ENCODE data around the gene PGM5.

The PGM5 gene

DNA sequence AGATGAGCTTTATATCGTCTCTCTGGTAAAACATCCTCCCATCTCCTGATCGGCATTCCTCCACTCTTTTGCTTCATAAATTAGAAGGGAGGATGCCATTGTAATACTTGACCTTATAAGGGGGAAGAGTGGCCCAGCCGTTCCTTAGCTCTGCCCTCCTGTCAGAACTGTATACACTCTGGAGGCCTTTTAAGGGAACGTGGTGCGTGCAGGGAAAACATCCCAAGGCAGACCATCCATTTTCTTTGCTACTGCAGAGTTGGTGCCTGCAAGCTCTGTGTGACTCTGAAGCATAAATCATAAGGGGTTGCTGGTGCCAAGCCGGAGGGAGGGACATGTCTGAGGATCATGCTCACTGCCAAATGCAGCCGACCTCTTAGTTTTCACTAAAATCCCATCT lies 90.4 kb downstream of the PGM5 start:
- DNase-seq: no peak

DNA sequence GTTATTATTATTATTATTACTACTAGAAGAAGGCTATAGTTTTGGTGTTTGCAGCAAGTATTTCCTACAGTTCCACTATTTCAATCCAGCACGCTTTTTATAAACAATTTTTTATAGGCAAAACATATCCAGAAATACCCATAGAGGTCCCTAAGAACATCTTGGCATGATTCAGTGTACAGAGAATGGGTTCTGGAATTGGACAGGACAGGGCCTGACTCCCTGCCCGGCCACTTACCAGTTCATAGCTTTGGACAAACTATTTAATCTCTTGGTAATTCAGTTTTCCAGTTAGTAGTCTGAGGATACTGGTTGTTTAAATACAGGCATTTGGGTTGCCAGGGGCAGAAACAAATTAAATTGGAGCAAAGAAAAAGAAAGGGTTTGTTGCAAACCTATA lies 91.2 kb downstream of the PGM5 start:
- DNase-seq: no peak

DNA sequence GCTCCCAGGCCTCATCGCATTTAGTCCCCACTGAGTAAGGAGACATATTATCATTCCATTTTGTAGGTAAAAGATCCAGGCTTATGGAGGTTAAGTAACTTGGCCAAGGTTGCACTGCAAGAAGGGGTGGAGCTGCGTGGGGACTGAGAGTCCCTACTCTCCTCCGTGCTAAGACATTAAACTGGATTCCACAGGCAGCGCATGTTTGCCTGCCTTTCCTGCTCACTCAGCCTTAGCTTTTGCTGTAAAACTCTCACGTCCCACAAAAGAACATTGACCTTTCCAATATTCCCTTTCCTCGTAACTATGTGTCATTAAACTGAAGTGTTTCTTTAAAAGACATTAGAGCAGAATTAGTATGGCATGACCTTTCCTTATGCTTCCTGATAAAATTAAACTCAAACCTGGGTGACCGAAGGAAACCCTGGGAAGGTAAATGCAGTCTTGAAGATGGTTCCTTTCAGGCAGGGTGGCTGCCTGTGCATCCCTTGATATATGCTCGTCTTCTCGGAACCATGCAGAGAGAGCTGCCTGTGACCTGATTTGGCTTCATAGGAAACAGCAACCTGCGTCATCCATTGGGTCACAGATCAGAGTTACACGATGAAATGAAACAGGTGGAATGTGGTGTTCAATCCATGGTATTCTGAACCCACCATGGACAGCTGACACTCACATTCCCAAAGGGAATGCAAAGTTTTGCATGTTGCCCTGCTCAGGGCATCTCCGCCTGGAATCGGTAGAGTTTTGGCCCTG lies 98.3 kb downstream of the PGM5 start:
- DNase-seq: no peak

DNA sequence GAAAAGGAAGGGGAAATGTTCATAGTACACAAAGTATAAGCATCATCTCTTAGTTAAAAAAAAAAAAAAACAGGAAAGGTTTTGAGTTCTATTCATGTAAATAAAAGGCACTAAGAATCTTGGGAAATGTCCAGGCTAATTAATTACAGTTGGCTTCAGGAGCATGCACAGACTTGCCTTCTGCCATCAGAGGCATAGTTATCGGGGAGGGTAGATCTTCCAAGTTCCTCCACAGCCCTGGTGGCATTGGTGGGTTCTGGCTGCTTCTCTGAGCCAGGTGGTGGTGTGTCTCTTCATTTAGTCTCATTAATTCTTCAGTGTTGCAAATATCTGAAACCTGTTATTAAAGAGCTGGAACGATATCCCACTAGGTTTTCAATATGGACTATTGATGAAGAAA lies 99.0 kb downstream of the PGM5 start:
- DNase-seq: no peak

DNA sequence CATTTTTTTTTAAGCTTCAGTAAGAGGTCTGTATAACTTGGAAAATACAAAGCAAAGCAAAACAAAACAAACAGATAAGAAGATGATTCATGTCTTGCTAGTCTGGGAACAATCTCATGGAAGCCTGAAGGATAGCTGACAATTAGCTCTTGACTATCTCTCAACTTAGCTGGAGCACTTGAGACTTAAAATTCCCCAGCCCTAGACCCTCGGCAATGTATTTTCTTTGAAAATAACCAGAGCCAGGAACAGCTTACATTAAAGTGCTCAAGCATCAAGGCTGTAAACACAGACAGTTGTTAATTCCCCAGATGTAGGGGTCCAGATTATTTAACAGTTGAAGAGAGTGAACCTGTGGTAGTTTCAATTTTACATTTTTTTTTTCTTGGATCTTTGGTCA lies 101.4 kb downstream of the PGM5 start:
- DNase-seq: no peak

DNA sequence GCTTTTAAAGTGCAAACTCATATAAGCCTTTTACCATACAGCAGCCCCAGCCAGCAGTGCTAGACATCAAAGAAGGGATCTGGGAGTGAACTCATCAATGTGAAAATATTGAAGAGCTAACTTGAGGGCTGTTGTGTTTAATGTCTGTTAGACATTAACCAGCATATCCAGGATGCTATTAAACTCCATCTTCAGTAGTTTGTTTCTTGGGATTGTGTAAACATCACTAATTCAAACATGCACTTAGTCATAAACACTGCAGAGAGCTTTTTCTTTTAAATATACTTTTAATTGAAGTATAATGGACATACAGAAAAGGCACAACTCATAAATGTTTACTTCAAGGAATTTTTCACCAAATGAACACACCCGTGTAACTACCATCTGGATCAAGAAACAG lies 102.5 kb downstream of the PGM5 start:
- no peak for DNase-seq

DNA sequence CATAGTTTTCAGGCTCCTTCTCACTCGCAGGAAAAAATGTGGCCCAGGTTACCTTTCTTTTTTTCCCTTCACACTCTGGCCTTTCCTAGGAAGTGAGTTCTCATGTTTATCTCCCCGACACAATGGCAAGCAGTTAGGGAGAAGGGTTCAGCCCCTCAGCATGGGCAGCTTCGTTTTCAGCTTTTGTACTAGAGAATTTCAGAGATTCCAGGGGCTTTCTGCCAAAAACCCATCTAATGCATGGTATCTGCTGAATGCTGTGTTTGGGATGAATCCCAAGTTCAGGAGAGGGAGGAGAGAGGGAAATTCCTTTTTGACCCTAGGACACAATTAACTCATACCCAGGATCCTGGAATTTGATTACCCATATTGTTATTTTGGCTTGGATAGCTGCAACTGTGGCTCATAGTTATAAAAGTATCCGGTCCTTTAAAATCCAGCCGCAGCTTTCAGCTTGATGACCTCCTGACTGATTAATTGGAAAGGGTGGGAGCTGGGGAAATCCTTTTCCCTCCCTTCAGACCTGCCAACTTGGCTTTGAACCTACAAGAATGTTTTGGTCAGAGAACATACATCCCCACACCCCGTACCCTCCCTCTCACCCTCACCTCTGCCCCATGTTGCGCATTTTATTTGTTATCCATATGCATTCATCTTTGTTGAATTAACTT lies 105.8 kb downstream of the PGM5 start:
- peak; percentile 12 for DNase-seq

DNA sequence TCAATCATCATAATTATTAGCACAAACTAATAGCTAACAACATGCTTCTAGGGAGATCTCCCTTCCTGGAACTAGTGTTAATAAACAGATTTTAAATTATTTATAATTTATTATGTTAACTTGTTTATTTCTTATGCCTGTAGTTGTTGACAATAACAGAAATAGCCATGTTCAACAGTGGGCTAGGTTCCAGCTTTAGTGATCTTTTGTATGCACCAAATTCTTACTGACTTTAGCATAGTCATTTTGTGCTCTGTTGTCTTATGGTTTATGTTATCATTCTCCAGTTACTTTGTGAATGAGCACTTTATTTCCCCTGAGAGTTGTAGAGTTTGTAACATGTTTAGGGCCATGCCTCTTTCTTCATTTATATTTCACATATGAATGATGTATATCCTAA lies 113.7 kb downstream of the PGM5 start:
- no peak for DNase-seq

DNA sequence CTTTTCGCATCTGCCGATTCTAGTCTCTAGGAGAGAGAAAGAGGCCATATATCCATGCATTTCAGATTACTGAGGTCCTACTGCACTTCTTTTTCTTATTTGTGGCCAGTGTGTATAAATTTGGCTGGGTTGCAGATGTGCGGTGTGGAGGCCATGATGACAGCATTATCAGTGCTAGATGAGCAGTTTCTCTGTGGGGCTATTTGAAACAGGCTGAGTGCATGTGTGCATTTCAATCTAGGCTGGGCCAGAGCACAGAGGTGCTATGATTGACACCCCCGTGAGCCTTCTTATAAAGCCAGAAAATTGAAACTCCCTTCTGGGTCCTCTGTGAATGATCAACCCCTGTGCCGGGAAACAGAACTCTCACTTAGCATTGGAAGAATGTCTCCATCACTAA lies 114.2 kb downstream of the PGM5 start:
- no peak for DNase-seq

DNA sequence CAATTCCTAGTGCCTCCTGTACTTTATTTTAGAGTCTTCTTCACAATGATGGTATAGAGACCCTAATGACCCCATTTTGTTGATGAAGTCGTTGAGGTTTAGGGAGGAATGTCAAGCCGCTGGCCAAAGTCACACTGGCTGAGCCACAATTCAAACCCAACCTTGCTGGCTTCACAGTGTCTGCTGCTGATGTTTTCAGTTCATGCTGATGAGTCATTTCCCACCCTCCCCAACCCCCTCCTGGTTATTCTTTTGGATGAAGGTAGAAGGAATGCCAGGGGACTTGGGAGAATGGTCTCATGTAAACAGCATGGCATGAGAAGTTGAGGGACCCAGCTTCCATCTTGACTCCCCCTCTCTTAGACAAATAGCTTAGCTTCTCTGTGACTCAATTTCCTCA lies 115.7 kb downstream of the PGM5 start:
- DNase-seq: no peak

DNA sequence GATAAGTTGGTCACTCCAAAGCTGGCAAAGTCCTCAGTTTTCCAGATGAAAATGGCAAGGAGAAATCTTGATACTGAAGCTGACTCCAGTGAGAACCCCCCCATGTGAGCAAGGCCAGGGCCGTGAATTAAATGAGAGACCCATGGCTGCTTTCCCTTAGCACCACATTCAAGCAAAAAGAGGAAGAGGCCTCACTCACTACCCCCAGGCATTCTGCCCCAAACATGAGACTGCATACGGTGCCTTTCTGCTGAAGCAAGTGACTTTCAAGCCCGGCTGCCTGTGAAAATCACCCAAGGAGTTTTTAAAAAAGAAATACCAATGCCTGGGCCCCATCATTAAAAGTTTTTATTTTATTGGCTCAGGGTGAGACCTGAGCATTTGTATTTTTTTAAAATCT lies 117.4 kb downstream of the PGM5 start:
- no peak for DNase-seq

DNA sequence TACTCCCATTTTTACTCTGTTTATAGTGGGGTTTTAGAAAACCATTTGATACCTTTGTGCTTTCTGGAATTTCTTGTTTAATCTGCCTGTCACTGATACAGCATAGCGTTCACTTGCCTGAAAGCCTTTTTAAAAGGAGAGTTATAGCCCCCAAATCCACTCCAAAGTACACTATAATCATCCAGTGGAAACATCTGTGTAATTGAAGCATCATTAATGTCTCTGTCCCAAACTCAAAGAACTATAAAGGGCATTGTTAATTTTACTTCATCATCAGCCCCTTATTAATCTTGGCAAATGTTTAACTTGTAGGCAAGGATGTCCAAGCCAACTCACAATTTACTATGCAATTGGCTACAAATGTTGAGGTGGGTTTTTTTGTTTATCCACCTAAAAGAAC lies 120.0 kb downstream of the PGM5 start:
- no peak for DNase-seq

DNA sequence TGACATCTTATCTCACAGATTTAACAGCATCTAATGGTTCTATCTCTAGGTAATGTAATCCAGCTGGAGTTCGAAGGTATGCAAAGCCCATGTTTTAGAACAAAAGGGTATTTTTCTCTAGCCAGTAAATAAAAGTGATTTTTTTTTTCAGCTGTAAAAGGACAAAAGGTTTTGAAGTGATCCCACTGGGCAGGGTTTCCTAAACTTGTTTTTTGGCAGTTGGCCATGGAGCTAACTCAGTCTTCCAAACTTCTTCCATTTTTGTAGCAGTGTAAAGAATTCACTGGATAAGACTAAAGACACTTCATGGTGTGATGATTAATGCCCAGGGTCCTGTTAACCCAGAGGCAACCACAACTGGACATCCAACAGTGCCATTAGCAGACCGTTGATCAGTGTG lies 120.4 kb downstream of the PGM5 start:
- no peak for DNase-seq

DNA sequence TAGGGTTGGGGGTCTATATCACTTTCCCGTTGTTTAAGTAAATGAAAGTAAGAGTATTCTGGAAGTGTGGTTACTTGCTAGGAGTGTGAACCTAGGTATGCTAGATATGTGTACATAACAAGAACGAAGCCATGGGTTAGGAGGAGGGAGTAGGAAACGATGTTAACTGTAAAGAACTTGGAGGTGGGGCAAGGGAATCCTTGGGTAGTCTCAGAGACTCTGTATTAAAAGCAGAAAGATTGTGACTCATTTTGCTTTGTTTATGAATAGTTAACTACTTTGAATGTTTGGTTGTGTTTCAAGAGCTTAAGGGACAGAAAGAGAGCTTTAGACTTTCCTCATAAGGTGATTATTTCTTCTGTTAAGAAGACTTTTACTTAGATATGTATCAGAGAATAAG lies 124.4 kb downstream of the PGM5 start:
- DNase-seq: no peak

DNA sequence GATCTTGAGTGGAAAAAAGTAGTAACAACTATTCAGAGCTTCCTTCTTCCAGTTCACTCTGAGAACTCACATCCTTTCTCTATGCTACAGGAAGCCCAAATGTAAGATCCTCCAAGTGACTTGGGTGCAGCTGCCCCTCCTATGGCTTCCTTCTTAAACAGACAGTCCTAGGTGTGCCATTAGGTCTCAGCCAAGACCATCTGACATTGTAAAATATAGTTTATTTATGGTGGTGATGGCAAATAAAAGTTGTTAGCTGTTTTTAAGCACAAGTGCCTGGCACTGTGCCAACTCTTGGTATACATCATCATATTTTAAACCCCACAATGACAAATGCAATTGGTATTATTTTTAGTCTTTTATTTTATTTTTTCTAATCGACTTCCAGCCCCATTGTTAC lies 126.1 kb downstream of the PGM5 start:
- DNase-seq: no peak

DNA sequence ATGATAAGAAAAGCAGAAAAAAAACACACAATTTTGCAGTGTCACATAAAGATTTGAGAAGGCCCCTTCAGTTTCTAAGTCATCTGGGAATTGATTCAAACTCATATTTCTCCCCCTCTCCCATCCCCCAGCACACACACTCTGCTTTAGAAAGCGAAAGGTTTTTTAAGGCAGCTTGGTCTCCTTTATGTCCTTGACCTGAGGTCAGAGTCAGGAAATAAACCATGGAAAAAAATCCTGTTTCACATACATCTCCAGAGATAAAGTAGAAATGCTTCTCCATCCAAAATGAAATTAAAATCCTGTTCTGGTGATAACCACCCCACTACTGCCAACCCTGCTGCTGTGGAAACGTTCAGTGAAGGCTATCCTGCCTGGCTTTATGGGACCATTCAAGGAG lies 131.7 kb downstream of the PGM5 start:
- DNase-seq: no peak

DNA sequence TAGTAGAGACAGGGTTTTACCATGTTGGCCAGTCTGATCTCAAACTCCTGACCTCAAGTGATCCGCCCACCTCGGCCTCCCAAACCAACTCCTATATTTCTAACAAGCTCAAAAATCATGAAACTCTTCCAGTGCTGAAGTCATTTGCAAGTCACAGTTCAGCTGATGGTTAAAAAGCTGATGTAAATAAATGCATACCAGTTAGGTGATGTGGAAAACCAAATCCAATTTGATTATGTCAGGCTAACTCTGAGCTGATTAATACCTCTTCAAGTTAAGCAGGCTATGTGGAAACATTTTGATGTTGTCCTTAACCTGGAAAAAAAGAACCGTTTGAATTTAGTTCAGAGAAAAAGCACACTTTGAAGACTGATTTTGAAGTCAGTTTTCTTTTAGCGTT lies 133.2 kb downstream of the PGM5 start:
- no peak for DNase-seq

DNA sequence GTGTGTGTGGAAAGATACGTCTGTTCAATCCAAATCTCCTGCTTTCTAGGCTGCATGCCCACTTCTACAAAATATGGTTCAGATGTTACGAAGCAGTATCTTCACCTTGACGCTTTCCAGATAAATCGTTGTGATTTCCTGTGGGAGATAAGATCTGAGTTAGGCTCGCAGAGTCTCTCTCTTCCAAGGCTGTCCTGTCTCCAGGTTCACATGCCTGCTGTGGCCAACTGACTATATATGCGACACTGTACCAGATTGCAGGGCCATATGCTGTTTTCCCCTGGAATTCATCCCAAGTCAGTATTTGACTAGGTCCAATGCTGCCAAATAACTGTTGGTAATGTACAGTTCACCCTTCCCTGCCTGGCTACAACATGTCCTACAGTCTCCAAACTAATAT lies 136.4 kb downstream of the PGM5 start:
- no peak for DNase-seq

DNA sequence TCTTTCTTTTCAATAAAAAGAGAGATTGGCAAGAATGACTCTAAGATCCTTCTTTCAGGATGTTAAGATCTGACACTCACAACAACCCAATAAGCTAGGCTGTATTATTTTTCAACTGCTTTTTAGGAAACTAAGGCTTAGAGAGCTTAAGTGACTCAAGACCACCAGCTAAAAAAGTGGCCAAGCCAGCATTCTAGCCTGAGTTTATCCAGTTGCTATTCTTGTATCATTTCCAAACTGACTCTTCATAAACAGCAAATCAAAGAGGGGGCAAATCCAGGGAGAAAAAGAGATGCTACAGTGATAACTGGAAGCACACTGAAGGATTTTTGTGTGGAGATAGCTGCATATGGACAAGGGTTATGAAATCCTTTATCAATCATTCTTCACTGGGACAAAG lies 137.1 kb downstream of the PGM5 start:
- DNase-seq: no peak

DNA sequence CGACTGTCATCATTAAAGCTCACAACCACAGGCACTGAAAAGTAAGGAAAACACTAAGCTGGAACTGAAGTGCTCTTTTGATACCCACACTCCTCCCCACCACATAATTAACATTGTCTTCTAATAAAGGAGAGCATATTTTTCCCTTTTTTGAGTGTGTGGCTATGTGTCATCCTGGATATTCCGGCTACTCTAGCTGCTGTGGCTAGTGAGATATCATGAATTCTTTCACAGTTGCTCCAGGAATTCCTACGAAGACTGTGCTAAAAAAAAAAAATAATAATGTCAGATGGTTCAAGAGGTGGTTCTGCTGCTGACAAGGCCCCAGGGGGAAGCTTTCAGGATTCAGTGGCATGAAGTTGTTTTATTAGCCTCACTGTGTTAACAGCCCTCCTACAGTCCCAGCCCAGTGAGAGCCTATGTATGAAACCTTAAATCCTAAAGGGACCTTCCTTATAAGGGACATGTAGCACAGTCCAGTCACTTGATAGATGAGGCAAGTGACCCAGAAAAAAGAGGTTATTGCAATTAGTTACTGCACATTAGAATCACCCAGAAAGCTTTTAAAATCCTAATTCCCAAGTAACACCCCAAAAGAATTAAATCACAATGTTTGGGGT lies 137.7 kb downstream of the PGM5 start:
- no peak for DNase-seq

DNA sequence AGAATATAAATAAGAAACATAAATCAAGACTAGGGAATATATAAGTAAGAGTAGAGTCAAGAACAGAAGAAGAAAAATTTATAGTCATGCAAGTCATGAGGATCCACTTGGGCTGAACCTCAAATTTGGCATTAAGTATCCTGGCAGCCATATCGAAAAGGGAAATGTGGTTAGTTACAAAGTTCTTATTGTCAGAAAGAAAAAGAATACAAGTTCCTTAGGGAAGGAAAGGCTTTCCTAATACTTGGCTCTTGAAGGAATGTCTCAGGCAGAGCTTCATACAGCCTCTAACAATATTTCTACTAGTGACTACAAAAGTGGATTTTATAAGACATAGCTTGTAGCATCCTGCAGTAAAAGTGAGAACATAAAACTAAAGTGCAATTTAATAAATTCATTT lies 138.8 kb downstream of the PGM5 start:
- DNase-seq: no peak

DNA sequence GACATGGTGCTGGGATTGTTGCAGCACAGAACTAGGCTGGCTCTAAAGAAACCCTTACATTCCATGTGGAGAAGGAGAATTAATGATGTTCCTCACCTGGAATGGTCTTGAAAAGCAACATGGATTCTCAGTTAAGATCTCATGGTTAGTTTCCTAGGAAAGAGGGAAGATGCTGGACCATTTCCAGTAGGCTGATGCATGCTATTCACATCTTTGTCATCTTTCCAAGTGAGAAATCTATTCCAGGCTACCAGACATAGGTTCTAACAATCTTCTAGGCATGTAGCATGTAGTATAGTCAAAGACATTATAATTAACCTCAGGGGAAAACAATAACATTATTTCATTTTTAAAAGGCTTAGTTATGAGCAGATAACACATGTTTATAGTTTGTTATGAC lies 139.9 kb downstream of the PGM5 start:
- no peak for DNase-seq

DNA sequence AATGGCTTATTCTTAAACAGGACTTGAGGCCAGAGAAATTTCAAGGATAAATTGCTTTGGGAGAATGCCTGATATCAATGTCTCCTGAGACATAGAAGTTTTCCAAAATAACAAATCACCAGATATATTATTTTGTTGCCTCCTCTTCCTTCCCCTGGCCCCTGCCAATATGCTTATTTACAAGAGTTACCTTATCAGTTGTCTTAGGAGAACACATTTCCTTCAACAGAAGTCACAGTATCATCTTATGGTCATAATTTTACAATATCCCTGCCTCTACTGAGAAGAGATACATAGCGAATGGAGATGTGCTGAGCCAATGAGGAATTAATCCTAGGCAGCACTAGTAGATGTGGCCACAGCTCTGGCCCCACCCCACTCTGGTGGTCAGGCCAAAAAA lies 141.2 kb downstream of the PGM5 start:
- DNase-seq: no peak

DNA sequence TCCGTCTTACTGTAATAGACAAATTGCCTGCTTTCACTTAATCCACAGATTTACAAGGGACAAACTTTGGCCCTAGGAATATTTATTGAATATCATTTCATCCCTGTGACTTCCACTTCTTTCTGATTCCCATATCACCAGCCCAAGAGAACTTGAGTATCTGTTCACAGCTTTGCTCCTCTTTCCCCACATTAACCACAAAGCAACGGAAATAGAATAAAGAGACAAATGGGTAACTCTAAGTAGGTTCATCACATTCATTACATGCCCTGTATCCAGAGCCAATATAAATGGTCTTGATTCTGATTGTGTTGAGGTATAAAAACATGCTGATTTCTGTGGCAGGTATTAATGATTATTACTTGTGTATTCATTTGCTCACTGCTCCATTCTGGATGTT lies 142.4 kb downstream of the PGM5 start:
- no peak for DNase-seq
